Esophagus (tissue), 2 donors: Measurements from ENCODE around the gene FOXN3. TPM values are rescaled to one million over a fixed set of nuclear protein-coding genes. Genes with fewer than 3 reads are reported as not detected.

Source experiments
- H3K27ac ChIP-seq, 2 donors: one replicate each; pipeline ENCODE4 v1.5.1; 2013; ENCODE audit warnings: low read depth in 2 of 2, mild to moderate bottlenecking in 2 of 2, inconsistent platforms in 1 of 2, low read length in 1 of 2, moderate library complexity in 1 of 2
- H3K27me3 ChIP-seq, 2 donors: one replicate each; pipeline ENCODE4 v1.6.1; 2013; ENCODE audit warnings: low read length in 2 of 2, control low read depth in 1 of 2, mild to moderate bottlenecking in 1 of 2; ENCODE audit not compliant: insufficient read depth in 2 of 2, control insufficient read depth in 1 of 2
- H3K36me3 ChIP-seq, 2 donors: one replicate each; pipeline ENCODE4 v1.6.1; 2013; ENCODE audit warnings: low read length in 1 of 2; ENCODE audit not compliant: control insufficient read depth in 2 of 2, insufficient read depth in 2 of 2
- H3K4me1 ChIP-seq, 2 donors: one replicate each; pipeline ENCODE4 v1.6.1; 2013; ENCODE audit warnings: low read length in 1 of 2; ENCODE audit not compliant: control insufficient read depth in 2 of 2, insufficient read depth in 2 of 2
- H3K4me3 ChIP-seq, 2 donors: one replicate each; pipeline ENCODE4 v1.5.1; 2013; ENCODE audit warnings: low read length in 2 of 2, mild to moderate bottlenecking in 2 of 2, low read depth in 1 of 2, moderate library complexity in 1 of 2
- H3K9me3 ChIP-seq, 2 donors: one replicate each; pipeline ENCODE4 v1.6.1; 2013; ENCODE audit warnings: mild to moderate bottlenecking in 2 of 2, low read depth in 1 of 2, low read length in 1 of 2, moderate library complexity in 1 of 2; ENCODE audit not compliant: control insufficient read depth in 2 of 2, insufficient read depth in 1 of 2
- WGBS, 2 donors: extraction: QIAGEN DNeasy Blood & Tissue Kit; methylation state at CpG; one replicate each; pipeline ENCODE4 v1.1.7; 2013; 5-methylcytosine and 5-hydroxymethylcytosine counted together
- polyA plus RNA-seq, 2 donors: library from polyadenylated mRNA; stranded (reverse); fragments of 200-250 nt; gene quantifications; one replicate each; pipeline ENCODE4 v1.2.3, GENCODE V29; 2013
- donor health status: healthy with polysubstance abuse.
- donor health status: Bipolar disorder and iron deficiency.

The FOXN3 gene
- polyA plus RNA-seq, 2 donors, result 10.3 to 14.1 TPM

- WGBS, 2 donors, result 1% methylated on average over 86 to 98 of the region's 98 CpGs
- Histone ChIP-seq H3K27me3 (no peaks in the 10 kb centered on the region), H3K4me1 (peaks cover 0 to 6% of the 10 kb centered on the region in 2 donors), H3K9me3 (no peaks in the 10 kb centered on the region), H3K4me3 (peak overlapping the region; percentile 90 to 91), H3K36me3 (peaks cover 0 to 9% of the 10 kb centered on the region in 2 donors), H3K27ac (peak overlapping the region; percentile 95 to 98)
These were observed 734 bp downstream of the FOXN3 start for GRCh38 chr14:89416002-89416995.

GRCh38 chr14:89415159-89415558 is 1.9 kb downstream of the FOXN3 start:
- H3K36me3 ChIP-seq, result peaks cover 0 to 9% of the 10 kb centered on the region in 2 donors
- 18 to 26% methylated on average over 5 of the region's 5 CpGs for WGBS, 2 donors
- peak overlapping the region; percentile 79 to 90 for H3K27ac ChIP-seq
- no peaks in the 10 kb centered on the region for H3K9me3 ChIP-seq
- H3K4me1 ChIP-seq, result peaks cover 0 to 6% of the 10 kb centered on the region in 2 donors
- peak overlapping the region in 1 of 2 donors; percentile 90 for H3K4me3 ChIP-seq
- H3K27me3 ChIP-seq, result no peaks in the 10 kb centered on the region

GRCh38 chr14:89411976-89412375 is 5.1 kb downstream of the FOXN3 start:
- Histone ChIP-seq H3K27ac (no peak overlapping the region), H3K36me3 (peaks cover 0 to 6% of the 10 kb centered on the region in 2 donors), H3K27me3 (no peaks in the 10 kb centered on the region), H3K9me3 (no peaks in the 10 kb centered on the region), H3K4me1 (peaks cover 0 to 4% of the 10 kb centered on the region in 2 donors), H3K4me3 (no peak overlapping the region)
- WGBS, 2 donors, result 96 to 97% methylated on average over 11 of the region's 11 CpGs

- WGBS, 2 donors, result 41 to 50% methylated on average over 10 of the region's 10 CpGs
- Histone ChIP-seq H3K9me3 (no peaks in the 10 kb centered on the region), H3K27me3 (no peaks in the 10 kb centered on the region), H3K4me3 (peak overlapping the region in 1 of 2 donors; percentile 27), H3K36me3 (peaks cover 0 to 6% of the 10 kb centered on the region in 2 donors), H3K27ac (peak overlapping the region; percentile 83 to 95), H3K4me1 (peaks cover 0 to 3% of the 10 kb centered on the region in 2 donors)
These were observed 7.1 kb downstream of the FOXN3 start for GRCh38 chr14:89409961-89410360.

- H3K36me3 ChIP-seq, result peaks cover 0 to 6% of the 10 kb centered on the region in 2 donors
- H3K4me1 ChIP-seq, result peaks cover 0 to 3% of the 10 kb centered on the region in 2 donors
- peak overlapping the region; percentile 83 to 95 for H3K27ac ChIP-seq
- H3K4me3 ChIP-seq, result peak overlapping the region in 1 of 2 donors; percentile 27
- 42 to 52% methylated on average over 13 to 14 of the region's 14 CpGs for WGBS, 2 donors
- H3K27me3 ChIP-seq, result no peaks in the 10 kb centered on the region
- no peaks in the 10 kb centered on the region for H3K9me3 ChIP-seq
These were observed 7.9 kb downstream of the FOXN3 start for GRCh38 chr14:89408907-89409700.

- peak overlapping the region; percentile 83 to 95 for H3K27ac ChIP-seq
- H3K4me3 ChIP-seq, result no peak overlapping the region
- peaks cover 0 to 3% of the 10 kb centered on the region in 2 donors for H3K4me1 ChIP-seq
- 69 to 73% methylated on average over 4 of the region's 4 CpGs for WGBS, 2 donors
- no peaks in the 10 kb centered on the region for H3K9me3 ChIP-seq
- H3K36me3 ChIP-seq, result peaks cover 0 to 6% of the 10 kb centered on the region in 2 donors
- H3K27me3 ChIP-seq, result no peaks in the 10 kb centered on the region
These were observed 9.2 kb downstream of the FOXN3 start for GRCh38 chr14:89407856-89408255.

- peaks cover 0 to 3% of the 10 kb centered on the region in 2 donors for H3K4me1 ChIP-seq
- WGBS, 2 donors, result 26 to 36% methylated on average over 4 of the region's 4 CpGs
- H3K36me3 ChIP-seq, result peaks cover 0 to 2% of the 10 kb centered on the region in 2 donors
- H3K27me3 ChIP-seq, result no peaks in the 10 kb centered on the region
- peak overlapping the region in 1 of 2 donors; percentile 35 for H3K27ac ChIP-seq
- no peak overlapping the region for H3K4me3 ChIP-seq
- no peaks in the 10 kb centered on the region for H3K9me3 ChIP-seq
These were observed 10.1 kb downstream of the FOXN3 start for GRCh38 chr14:89406941-89407340.

GRCh38 chr14:89406361-89406760 is 10.7 kb downstream of the FOXN3 start:
- no peaks in the 10 kb centered on the region for H3K9me3 ChIP-seq
- no peak overlapping the region for H3K27ac ChIP-seq
- H3K36me3 ChIP-seq, result no peaks in the 10 kb centered on the region
- H3K27me3 ChIP-seq, result no peaks in the 10 kb centered on the region
- no peak overlapping the region for H3K4me3 ChIP-seq
- peaks cover 0 to 3% of the 10 kb centered on the region in 2 donors for H3K4me1 ChIP-seq

- WGBS, 2 donors, result 87 to 93% methylated on average over 5 of the region's 5 CpGs
These were observed 11.3 kb downstream of the FOXN3 start for GRCh38 chr14:89405712-89406111.

More at GRCh38 chr14:89405712-89406111, 11.3 kb downstream of the FOXN3 start:
- Histone ChIP-seq H3K9me3 (no peaks in the 10 kb centered on the region), H3K4me3 (no peak overlapping the region), H3K27ac (no peak overlapping the region), H3K4me1 (peaks cover 0 to 3% of the 10 kb centered on the region in 2 donors), H3K27me3 (no peaks in the 10 kb centered on the region), H3K36me3 (peaks cover 0 to 1% of the 10 kb centered on the region in 2 donors)
